A172 (cell line): Measurements from ENCODE around the gene MRC1. TPM values are rescaled to one million over a fixed set of nuclear protein-coding genes. Genes with fewer than 3 reads are reported as not detected.

Experiments
- DNase-seq: peaks from one replicate; pipeline ENCODE4 v3.0.0-alpha.2; 2015; ENCODE audit warnings: low spot score
- total RNA-seq: library from RNA; depleted of rRNA; stranded (reverse); fragments of >200 nt; shearing (Covaris generic); gene quantifications from 2 replicates; pipeline ENCODE4 v1.2.3, GENCODE V29; 2014

The MRC1 gene
- total RNA-seq, 1 experiment from 2014 or later = not detected

DNA sequence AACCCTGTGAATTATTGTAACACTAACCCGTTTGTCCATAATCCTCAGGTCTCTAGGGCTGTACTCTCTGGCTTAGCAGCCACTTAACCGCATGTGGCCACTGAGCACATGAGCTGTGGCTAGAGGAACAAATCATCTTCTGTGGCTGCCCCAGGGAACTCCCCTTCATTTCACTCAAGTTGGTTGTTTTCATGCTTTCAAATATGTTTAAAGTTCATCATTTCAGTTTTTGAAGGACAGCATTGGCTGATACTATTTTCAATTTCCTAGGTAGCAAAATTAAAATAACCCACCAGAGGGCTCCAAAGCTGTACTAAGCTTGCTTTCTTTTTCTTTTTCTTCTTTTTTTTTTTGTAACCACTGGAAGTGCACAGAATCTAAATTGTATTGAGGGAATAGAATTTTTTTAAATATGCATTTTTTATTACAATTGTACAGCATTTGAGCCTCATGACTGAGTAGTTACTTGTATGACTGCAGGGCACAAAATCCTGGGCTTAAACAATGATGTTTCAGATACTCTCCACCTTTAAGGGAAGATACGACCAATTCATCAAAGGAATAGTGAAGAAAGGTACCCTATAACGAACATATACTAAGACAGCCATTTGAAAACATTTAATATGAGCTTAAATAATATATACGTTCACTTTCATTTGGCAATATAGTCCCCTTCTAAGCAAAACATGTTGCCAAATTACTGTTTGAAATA is 38.6 kb downstream of the MRC1 start:
- peak; percentile 32 for DNase-seq

DNA sequence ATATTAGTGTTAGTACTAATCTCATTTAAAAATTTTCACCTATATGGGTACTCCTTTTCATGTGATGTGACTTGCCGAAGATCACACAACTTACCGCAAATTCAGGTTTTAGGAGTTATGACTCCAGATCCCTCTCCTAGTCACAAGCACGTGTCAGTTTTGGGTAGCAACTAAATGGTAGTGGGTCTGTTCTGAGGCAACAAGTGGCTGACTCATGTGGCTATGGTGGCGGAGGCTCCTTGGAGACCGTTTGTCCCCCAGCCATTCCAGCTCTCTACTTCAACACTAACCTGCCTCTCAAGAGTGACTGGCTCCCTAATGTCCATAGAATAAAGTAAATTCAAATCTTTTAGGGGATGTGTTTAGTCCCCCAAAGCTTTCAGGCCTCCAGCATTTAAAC is 39.5 kb downstream of the MRC1 start:
- DNase-seq = no peak

DNA sequence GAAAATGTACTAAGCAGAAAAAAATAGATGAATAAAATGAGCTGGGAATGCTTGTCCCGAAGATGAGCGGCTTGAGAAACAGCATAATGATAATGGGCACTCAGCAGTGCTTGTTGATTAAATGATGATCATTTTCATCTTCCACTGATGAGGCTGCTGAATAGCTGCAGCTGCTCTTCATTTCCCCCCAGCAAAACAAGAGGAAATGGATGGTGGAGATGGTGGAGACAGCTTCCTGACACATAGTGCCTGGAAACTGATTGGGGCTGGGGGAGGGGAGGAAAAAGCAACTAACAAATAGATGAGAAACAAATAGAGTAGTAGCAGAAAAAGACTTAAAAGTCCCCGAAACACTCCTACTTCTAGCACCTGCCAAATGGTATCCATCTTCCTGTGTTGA is 41.4 kb downstream of the MRC1 start:
- DNase-seq = no peak

DNA sequence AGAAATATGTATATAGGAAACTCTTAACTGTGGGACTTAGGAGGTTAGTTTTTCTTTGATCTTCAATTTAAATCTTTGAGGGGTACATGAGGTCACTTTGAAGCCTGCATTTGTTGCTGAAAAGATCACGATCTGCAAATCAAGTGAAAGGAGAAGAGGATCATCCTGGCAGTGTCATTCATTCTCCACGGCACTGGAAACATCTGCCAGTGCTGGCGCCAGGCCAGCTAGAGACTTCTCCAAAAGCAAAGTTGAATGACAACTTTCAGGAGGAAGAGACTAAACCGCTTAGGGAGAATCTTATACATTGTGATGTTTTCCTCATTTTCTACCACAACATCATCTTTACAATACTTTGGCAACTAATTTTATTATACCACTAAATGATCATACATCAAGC is 42.5 kb downstream of the MRC1 start:
- DNase-seq = no peak

DNA sequence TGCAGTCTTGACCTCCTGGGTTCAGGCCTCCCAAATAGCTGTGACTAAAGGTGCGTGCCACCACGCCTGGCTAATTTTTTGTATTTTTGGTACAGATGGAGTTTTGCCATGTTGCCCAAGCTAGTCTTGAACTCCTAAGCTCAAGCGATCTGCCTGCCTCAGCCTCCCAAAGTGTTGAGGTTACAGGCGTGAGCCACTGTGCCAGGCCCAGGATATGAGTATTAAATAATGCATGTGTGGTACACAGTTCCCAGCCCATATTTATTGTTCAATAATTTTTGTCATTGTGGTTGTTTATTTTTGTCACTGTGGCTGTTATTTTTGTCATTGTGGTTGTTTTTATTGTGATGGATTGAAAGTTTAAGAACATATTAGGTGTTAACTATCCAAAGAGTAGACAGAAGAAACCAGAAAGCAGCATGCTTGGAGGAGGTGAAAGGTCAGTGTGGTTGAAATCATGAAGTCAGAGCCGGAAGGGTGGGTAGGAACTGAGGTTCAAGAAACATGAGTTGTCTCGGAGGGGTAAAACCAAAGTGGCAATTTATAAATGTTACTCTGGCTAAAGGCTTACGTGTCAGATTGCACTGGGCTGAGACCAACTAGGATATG is 45.0 kb downstream of the MRC1 start:
- DNase-seq = no peak

DNA sequence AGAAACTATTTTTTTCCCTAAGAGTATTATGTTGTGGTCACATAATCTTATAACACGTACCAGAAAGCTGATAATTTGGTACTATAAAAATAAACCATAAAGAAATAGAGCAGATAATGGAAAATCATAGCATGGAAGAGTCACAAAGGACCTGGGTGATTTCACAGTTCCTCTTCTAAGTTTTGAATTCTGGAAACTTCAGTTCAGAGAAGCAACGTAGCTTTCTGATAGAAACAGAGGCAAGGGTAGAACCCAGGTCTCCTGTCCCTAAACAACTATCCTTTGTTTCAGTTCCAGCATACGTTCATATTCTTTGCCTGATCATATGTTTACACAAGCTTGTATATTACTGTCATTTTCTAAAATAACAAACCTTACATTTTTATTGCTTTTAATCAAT is 47.9 kb downstream of the MRC1 start:
- no peak for DNase-seq

DNA sequence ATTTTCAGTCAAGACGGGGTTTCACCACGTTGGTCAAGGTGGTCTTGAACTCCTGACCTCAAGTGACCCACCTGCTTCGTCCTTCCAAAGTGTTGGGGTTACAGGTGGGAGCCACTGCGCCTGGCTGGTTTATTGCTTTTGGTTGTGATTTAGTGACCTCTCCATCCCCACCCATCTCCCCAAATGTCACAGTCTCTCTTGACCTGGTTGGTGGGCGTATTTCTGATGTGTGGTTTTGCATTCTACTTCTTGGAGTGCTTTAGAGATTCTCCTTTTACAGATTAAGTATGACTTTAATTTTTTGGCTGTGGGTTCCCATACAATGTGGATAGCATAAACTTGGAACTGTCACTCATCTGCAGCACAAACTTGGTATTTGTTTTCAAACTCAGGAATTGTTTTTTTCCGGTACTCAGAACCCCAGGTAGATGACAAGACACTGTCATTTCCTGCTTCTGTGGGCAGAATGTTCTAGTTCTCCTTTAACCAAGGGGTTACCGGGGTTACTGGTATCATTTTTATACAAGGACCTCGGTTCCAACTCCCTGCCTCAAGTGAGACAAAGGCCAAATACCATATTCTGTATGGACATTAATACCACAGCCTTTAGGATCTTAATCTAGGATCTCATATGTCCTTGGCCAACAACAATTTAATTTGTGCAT is 50.5 kb downstream of the MRC1 start:
- DNase-seq = no peak

DNA sequence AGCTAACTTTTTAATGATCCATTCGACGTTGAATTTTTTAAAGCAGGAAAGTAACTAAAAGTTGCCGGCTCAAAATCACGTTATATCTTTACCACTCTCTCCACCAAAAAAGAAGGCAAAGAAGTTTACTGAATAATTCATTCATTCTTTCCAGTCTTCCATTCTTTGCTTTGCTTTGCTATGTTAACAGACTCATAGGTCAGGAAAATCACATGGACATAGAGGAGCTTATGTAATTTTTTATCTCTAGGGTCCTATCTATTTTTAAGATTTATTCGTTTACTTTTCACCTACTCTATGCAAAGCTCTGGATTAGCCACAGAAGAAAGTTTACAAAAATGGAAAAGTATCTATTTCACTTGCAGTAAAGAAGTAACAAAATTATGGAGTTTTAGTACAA is 52.6 kb downstream of the MRC1 start:
- no peak for DNase-seq

DNA sequence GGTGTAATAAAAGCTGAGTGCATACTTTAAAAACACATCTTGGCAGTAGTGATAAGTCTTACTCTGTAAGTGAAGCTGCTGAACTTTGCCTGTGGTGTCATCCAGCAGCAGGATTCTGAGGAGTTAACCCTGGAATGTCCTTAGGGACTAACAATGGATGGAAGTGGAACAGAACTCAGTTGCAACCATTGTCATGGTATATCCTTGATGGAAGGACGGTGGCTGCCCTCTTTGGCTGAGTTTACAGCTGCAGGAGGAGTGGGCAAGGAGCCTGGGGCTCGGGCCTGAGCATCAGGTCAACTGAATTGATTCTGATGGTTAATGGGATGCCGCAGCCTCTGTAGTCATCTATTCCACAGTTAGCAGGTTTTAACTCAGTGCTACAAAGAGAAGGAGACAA is 56.2 kb downstream of the MRC1 start:
- DNase-seq = no peak

DNA sequence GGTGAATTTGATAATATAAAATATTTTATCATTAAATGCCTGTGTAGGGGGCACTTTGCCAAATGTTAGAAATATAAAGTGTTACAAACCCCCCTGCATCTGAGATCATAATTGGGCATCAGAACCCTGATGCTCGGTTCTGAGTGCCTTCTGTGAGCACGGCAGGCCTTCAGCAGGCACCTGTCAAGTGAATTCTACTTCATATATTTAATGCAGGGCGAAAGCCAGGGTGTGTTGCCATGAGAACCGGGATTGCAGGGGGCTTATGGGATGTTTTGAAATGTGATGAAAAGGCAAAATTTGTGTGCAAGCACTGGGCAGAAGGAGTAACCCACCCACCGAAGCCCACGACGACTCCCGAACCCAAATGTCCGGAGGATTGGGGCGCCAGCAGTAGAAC is 57.2 kb downstream of the MRC1 start:
- DNase-seq = no peak

DNA sequence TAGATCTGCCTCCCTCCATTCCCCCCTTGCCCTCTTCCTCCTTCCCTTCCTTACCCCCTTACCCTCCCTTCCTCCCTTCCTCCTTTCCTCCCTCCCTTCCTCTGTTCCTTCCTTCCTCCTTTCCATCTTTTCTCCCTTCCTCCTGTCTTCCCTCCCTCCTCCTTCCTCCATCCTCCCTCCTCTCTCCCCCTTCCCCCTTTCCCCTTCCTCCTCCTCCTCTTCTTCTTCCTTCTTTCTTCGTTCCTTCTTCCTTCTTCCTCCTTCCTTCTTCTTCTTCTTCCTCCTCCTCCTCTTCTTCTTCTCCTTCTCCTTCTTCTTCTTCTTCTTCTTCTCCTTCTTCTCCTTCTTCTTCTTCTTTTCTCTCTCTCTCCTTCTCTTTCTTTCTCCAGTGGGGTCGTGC is 57.9 kb downstream of the MRC1 start:
- no peak for DNase-seq

DNA sequence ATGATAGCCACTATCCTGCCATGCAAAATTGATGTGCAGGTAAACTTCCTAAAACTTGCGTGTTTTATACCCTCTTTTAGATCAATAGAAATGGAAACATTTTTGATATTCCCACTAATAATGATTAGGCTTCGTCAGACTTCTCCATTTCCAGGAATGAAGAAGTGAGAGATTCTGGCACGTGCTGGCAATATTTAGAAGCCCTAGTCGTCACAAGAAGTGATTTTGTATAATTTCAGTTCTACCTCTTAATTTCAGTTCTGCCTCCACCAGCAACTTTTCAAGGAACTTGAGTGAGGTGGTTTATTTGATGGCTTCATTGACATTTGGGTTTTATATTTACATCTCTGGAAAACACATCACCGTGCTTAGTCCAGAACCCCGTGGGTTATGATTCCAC is 61.9 kb downstream of the MRC1 start:
- DNase-seq = no peak

DNA sequence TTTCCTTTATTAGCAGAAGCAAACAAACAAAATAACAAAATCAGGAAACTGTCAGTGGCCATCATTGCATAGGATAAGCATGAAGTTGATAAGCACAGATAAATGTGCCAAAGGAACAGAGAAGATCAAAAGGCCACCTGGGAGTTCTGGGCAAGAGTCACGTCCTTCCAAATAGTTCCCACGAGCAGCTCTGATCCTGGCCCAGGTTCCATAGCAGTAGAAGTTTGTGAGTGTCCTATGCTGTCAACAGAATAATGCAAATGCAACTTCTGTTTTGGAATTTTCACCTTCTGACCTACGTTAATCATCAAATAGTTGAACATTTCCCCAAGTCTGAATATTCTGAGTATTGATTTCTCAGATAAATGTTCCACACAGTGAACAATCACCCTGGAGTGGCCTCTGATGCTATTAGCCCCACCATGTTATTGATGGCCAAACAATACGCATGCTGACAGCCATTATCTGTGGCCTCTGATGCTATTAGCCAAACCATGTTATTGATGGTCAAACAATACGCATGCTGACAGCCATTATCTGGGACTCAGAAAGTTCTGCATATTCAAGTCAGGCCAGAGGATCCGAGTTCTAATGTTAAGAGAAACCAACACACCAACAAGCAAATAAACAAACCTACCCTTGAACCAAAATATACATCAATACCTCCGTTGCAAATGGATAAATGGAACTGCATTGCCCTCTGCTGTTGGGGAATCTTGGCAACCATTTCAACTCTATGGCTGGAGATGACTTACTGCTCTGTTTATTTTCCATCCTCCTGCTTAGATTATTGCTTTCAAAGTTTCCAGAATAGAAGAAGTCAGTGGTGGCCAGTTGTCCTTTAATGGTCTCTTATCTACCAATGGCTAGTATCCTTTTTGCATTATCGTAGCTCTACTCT is 63.3 kb downstream of the MRC1 start:
- peak; percentile 31 for DNase-seq

DNA sequence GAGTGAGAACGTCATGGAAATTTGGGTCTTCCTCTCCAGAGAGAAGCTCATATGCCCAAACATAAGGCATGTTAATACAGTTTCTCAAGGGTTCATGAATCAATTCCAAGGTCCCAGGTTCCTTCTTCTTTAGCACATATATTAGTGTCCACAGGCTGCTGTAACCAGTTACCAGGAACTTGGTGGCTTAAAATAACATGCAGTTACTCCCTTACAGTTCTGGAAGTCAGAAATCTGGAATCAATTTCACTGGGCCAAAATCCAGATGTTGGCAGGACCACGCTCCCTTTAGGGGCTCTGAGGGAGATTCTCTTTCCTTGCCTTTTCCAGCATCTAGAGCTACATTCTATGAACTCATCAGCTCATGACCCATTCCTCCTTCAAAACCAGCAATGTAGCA is 64.8 kb downstream of the MRC1 start:
- no peak for DNase-seq

DNA sequence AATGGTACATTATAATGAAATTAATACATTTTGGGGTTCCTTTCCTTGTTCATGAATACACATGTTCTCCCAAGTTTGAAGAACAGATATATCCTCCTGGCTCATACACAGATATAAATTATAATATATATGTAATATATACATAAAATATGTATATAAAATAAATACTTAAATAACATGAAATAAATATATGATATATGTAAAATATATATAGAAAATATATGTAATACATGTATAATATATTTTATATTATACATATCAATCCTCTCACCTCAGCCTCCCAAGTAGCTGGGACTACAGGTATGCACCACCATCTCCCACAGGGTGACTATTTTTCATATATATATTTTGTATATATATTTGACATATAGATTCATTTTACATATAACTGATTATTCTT is 68.0 kb downstream of the MRC1 start:
- DNase-seq = no peak

DNA sequence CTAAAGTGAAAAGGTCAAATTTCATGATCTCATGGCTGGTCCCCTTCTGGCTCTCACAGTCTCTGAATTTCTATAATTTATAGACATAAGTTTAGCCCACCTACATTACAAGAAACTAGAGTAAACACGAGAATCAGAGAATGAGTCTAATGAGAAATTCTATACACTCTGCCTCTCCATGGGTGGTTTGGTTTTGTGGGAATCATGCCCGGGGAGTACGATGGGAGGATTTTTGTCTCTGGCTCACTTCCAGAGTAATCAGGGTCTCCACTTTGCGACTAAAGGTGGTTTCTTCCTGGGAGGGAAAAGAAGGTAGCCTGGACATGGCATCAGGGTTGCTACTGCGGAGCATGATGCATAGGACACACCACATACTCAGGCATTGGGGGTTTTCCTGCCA is 69.7 kb downstream of the MRC1 start:
- no peak for DNase-seq

DNA sequence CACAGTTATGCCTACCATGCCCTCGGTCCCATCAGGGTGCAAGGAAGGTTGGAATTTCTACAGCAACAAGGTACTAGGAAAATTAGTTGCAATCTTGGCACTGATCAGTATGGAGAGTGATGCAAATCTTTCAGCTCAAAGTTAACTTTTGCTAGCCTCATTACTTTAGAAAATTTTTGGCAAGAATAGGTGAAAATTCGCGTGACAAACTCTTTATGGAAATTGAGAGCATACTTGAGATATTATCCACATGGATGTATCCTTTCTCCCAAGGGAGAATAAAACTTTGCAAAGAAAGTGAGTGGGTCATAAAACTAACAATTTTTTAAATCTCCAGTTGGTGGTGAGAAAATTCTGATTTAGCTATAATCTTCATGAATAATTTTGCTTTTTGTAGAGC is 71.5 kb downstream of the MRC1 start:
- no peak for DNase-seq

DNA sequence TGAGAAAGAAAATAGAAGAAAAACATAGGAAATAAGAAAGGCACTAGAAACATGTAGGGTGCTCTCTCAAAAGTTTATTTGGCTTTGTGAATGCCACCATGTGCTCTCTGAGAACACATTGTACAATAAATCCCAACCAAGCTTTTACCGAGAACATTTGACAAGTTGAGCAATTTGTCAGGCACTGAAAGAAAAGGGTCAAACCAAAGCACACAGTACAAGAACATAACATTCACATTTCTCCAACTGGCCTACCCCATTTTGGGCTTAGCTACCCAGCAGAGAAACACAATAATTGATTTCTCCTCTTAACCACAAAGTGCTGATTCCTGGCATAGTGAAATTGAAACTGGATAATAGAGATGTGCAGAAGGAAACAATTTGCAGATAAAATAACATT is 73.4 kb downstream of the MRC1 start:
- DNase-seq = no peak

DNA sequence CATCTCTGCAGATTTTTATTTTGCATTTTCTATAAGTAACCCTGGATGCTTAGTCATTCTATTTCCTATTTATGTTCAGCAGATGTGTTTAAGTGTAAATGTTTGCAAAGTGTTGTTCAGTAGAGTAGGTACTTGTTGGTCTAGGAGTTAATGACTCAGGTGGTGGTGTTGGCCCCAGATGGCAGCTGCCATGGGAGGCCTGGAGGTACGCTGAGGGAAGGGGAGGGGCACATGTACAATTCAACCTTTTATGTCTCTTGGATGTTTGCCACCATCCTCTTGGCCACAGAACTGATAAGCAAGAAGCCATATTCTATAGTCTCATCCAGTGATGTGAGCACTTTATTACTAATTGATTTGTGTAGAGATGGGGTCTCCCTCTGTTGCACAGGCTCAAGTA is 74.5 kb downstream of the MRC1 start:
- no peak for DNase-seq

DNA sequence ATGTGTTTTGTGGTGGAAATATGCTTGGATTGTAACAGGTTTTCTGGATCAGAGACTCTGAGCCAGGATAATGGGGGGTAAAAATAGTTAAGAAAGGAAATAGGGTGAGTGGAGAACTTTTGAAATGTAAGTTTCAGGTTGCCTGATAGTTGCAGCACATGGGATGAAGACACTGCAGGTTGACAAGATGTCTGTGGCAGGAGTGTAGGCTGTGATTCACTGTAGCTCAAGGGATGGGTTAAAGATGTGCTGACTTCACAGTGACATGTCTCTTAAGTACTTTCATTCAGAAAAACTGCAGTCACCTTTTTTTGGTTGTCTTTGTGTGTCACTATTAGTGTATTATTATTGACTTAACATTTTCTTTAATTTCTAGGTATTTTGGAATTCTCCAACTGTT is 79.0 kb downstream of the MRC1 start:
- DNase-seq = peak; percentile 4

DNA sequence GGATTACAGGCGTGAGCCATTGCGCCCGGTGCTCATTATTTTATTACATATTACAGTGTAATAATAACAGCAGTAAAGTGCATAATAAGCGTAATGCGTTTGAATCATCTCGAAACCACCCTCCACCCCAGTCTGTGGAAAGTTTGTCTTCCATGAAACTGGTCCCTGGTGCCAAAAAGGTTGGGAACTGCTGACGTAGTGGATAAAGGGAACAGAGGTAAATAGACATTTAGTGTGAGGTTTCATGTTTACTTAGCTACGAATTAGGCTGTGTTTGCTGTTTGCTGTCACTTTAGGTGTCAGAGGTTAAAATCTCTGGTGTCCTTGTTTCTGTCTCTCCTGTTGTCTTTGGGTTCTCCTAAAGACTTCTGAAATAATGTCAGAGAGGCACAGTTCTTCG is 82.3 kb downstream of the MRC1 start:
- DNase-seq = no peak

DNA sequence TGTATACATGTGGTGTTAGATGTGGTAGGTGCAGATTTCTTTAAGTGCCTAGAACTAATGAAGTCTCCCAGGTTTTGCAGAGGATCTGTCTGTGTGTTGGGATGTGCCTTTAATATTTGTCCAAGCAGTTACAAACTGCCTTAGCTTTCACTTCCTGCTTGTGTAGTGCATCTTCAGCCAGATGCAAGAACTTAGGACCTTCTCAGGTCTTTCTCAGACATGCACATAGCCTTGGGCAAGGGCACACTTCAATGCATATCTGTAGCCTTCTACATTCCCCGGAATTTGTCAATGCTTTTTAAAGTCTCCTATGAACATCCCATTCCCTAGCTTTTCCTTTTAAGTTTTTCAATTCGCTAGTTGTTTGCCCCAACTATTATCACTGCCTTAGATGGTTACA is 95.4 kb downstream of the MRC1 start:
- no peak for DNase-seq
